Tibial artery (tissue), 4 donors: Measurements from ENCODE around the gene SLC7A6.

Experiments used
- DNase-seq, 2 donors: peaks; one replicate each; pipeline ENCODE4 v3.0.0-alpha.2; 2019
- H3K27ac ChIP-seq, 2 donors: fragments of 200-600 bp; sonication (generic) in 1 of 2; 1 replicate in 1 of 2; 2 replicates in 1 of 2; pipeline ENCODE4 v1.5.1; 2018 to 2019; ENCODE audit warnings: mild to moderate bottlenecking in 1 of 2
- H3K27me3 ChIP-seq, 2 donors: fragments of 200-600 bp; sonication (generic) in 1 of 2; one replicate each; pipeline versions ENCODE4 v1.5.1 to v1.6.0; 2016 to 2019
- H3K36me3 ChIP-seq, 3 donors: fragments of 200-600 bp; sonication (generic) in 2 of 3; one replicate each; pipeline ENCODE4 v1.5.1; 2016 to 2019; ENCODE audit warnings: mild to moderate bottlenecking in 2 of 3
- H3K4me1 ChIP-seq, 4 donors: fragments of 200-600 bp; sonication (generic) in 2 of 4; 1 replicate in 3 of 4; 2 replicates in 1 of 4; pipeline ENCODE4 v1.5.1; 2016 to 2019
- H3K4me3 ChIP-seq, 2 donors: fragments of 200-600 bp; sonication (generic) in 1 of 2; 1 replicate in 1 of 2; 2 replicates in 1 of 2; pipeline ENCODE4 v1.5.1; 2018 to 2019; ENCODE audit warnings: mild to moderate bottlenecking in 2 of 2
- H3K9me3 ChIP-seq, 3 donors: fragments of 200-600 bp; sonication (generic) in 1 of 3; one replicate each; pipeline ENCODE4 v1.5.1; 2016 to 2019
- CTCF ChIP-seq, 2 experiments: fragments of 200-600 bp in 1 of 2; fragments of 450-650 bp in 1 of 2; IDR thresholded peaks; one replicate each; pipeline ENCODE4 v1.5.1; 2017 to 2019; ENCODE audit warnings: antibody characterized with exemption in 2 of 2, mild to moderate bottlenecking in 1 of 2, moderate library complexity in 1 of 2
- intact Hi-C: fragments of 100-400 bp; cut with DNase I; formaldehyde crosslinking; loops from one replicate; pipeline ENCODE4 v1.15.0; 2023; ENCODE audit warnings: low total_unique reads

The SLC7A6 gene

GRCh38 chr16:68290450-68290849 is 26.1 kb downstream of the SLC7A6 start:
- DNase-seq: no peak
- Histone ChIP-seq H3K27ac (peak overlapping the region; percentile 74 to 80), H3K36me3 (peaks cover 31 to 47% (median 36%) of the 10 kb centered on the region in 3 donors), H3K4me1 (peaks cover 0 to 49% (median 17%) of the 10 kb centered on the region in 4 donors), H3K4me3 (no peak overlapping the region), H3K9me3 (no peaks in the 10 kb centered on the region), H3K27me3 (no peaks in the 10 kb centered on the region)
- intact Hi-C loops: no loop called here
- no peak for TF ChIP-seq CTCF (IDR thresholded peaks at IDR 0.05)

GRCh38 chr16:68291227-68291626 is 26.9 kb downstream of the SLC7A6 start:
- no peaks in the 10 kb centered on the region for H3K27me3 ChIP-seq
- H3K9me3 ChIP-seq: no peaks in the 10 kb centered on the region
- H3K4me3 ChIP-seq: no peak overlapping the region
- no peak for TF ChIP-seq CTCF (IDR thresholded peaks at IDR 0.05)
- H3K4me1 ChIP-seq: peaks cover 0 to 45% (median 17%) of the 10 kb centered on the region in 4 donors
- peak overlapping the region in 1 of 2 donors; percentile 80 for H3K27ac ChIP-seq
- no peak for DNase-seq
- H3K36me3 ChIP-seq: peaks cover 39 to 55% (median 44%) of the 10 kb centered on the region in 3 donors
- intact Hi-C loops: no loop called here

- no peaks in the 10 kb centered on the region for H3K9me3 ChIP-seq
- peaks cover 51 to 67% (median 56%) of the 10 kb centered on the region in 3 donors for H3K36me3 ChIP-seq
- H3K27me3 ChIP-seq: no peaks in the 10 kb centered on the region
- H3K27ac ChIP-seq: no peak overlapping the region
- intact Hi-C loops: no loop called here
- peaks cover 0 to 33% (median 14%) of the 10 kb centered on the region in 4 donors for H3K4me1 ChIP-seq
- no peak overlapping the region for H3K4me3 ChIP-seq
- no peak for DNase-seq
- no peak for TF ChIP-seq CTCF (IDR thresholded peaks at IDR 0.05)
These were observed 28.1 kb downstream of the SLC7A6 start for GRCh38 chr16:68292425-68292824.

GRCh38 chr16:68296291-68296690 is 32.0 kb downstream of the SLC7A6 start:
- DNase-seq: no peak
- H3K4me3 ChIP-seq: no peak overlapping the region
- H3K36me3 ChIP-seq: peaks cover 74 to 93% (median 78%) of the 10 kb centered on the region in 3 donors
- no peaks in the 10 kb centered on the region for H3K27me3 ChIP-seq
- intact Hi-C loops: no loop called here
- no peak overlapping the region for H3K27ac ChIP-seq
- no peak for TF ChIP-seq CTCF (IDR thresholded peaks at IDR 0.05)
- peaks cover 0 to 13% (median 4%) of the 10 kb centered on the region in 4 donors for H3K4me1 ChIP-seq
- no peaks in the 10 kb centered on the region for H3K9me3 ChIP-seq

- H3K4me1 ChIP-seq: peaks cover 0 to 13% (median 4%) of the 10 kb centered on the region in 4 donors
- no peak overlapping the region for H3K4me3 ChIP-seq
- no peaks in the 10 kb centered on the region for H3K27me3 ChIP-seq
- peaks cover 77 to 93% (median 78%) of the 10 kb centered on the region in 3 donors for H3K36me3 ChIP-seq
- DNase-seq: no peak
- no peaks in the 10 kb centered on the region for H3K9me3 ChIP-seq
- no peak overlapping the region for H3K27ac ChIP-seq
- intact Hi-C loops: no loop called here
- TF ChIP-seq CTCF (IDR thresholded peaks at IDR 0.05): no peak
These were observed 32.4 kb downstream of the SLC7A6 start for GRCh38 chr16:68296693-68297092.

- Histone ChIP-seq H3K27me3 (no peaks in the 10 kb centered on the region), H3K4me3 (no peak overlapping the region), H3K9me3 (no peaks in the 10 kb centered on the region), H3K27ac (peak overlapping the region; percentile 20 to 39), H3K4me1 (peaks cover 0 to 13% (median 4%) of the 10 kb centered on the region in 4 donors), H3K36me3 (peaks cover 80 to 93% (median 84%) of the 10 kb centered on the region in 3 donors)
- DNase-seq: no peak
- intact Hi-C loops: no loop called here
- no peak for TF ChIP-seq CTCF (IDR thresholded peaks at IDR 0.05)
These were observed 33.6 kb downstream of the SLC7A6 start for GRCh38 chr16:68297908-68298307.
